Activated CD8-positive, alpha-beta T cell treated with anti-CD3 and anti-CD28 coated beads for 36 hours (primary cell): ENCODE results near the gene CTXND2. TPM values are rescaled to one million over a fixed set of nuclear protein-coding genes. Genes with fewer than 3 reads are reported as not detected.

ENCODE experiments used
- ATAC-seq: fragments of 200-7000 bp; cut with Tn5 transposase; one replicate; pipeline ENCODE4 v1.10.0; 2021; ENCODE audit warnings: mild to moderate bottlenecking, moderate library complexity
- CTCF ChIA-PET: fragments of 350-600 bp; sonication (Branson Sonifier 250); formaldehyde crosslinking; loops from one replicate; lab custom pipeline; 2021; ENCODE audit warnings: antibody characterized with exemption; lab: Charles Lee
- POLR2A ChIA-PET: fragments of 350-600 bp; sonication (Branson Sonifier 250); formaldehyde crosslinking; loops from one replicate; lab custom pipeline; 2021; ENCODE audit warnings: antibody characterized with exemption; lab: Charles Lee
- DNase-seq: peaks from one replicate; pipeline ENCODE4 v3.0.0-alpha.2; 2020
- H3K27ac Mint-ChIP-seq: one replicate; pipeline ENCODE4 v1.8.0; 2021; ENCODE audit warnings: mild to moderate bottlenecking, mixed read lengths
- H3K27me3 Mint-ChIP-seq: one replicate; pipeline ENCODE4 v1.8.0; 2021; ENCODE audit warnings: mixed read lengths
- H3K36me3 Mint-ChIP-seq: one replicate; pipeline ENCODE4 v1.8.0; 2021; ENCODE audit warnings: low read depth, mixed read lengths
- H3K4me1 Mint-ChIP-seq: one replicate; pipeline ENCODE4 v1.8.0; 2021; ENCODE audit warnings: low read depth, mixed read lengths
- H3K4me3 Mint-ChIP-seq: one replicate; pipeline ENCODE4 v1.8.0; 2021; ENCODE audit warnings: mild to moderate bottlenecking, moderate library complexity, mixed read lengths
- H3K9me3 Mint-ChIP-seq: one replicate; pipeline ENCODE4 v1.8.0; 2021; ENCODE audit warnings: mixed read lengths
- intact Hi-C: fragments of 100-400 bp; cut with micrococcal nuclease; formaldehyde crosslinking; loops from one replicate; pipeline ENCODE4 v1.10.0; 2022
- total RNA-seq, 2 experiments: library from RNA; stranded (reverse); gene quantifications; one replicate each; pipeline ENCODE4 v1.2.3, GENCODE V29; 2021
- TF ChIP-seq, protein P1 (sequence below): fragments of 200-600 bp; IDR thresholded peaks from one replicate; pipeline ENCODE4 v1.8.0; 2022; ENCODE audit warnings: antibody characterized with exemption, mild to moderate bottlenecking

The CTXND2 gene
- total RNA-seq, 2 experiments from 2014 or later: not detected

DNA sequence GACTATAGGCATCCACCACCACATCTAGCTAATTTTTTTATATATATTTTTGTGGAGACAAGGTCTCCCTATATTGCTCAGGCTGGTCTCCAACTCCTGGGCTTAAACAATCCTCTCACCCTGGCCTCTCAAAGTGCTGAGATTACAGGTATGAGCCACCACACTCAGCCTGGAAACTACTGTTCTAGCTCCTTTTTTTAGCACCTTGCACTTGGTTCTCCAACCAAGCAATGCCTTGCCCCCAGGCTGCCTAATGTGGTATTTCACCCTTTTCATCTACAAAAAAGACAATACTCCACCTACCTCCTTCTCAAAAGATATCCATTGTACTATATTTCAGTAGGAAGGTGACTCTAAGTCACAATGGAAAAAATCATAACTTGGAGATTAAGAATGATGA, 17.3 kb upstream of the CTXND2 start:
- ChIA-PET CTCF (interaction anchor here (0.6 to 2.4 kb wide), 11 partner anchors 11 to 130 kb away, joined by 3 to 16 read pairs (median 3); partner anchors contain the start of genes CTSK and SETDB1), POLR2A (interaction anchor here (1.2 kb wide), 1 partner anchor 28 kb away, joined by 5 read pairs; no protein-coding TSS in a partner anchor)
- H3K27ac Mint-ChIP-seq: peak overlapping the region; percentile 38
- no peak overlapping the region for H3K4me3 Mint-ChIP-seq
- TF ChIP-seq, protein P1, sequence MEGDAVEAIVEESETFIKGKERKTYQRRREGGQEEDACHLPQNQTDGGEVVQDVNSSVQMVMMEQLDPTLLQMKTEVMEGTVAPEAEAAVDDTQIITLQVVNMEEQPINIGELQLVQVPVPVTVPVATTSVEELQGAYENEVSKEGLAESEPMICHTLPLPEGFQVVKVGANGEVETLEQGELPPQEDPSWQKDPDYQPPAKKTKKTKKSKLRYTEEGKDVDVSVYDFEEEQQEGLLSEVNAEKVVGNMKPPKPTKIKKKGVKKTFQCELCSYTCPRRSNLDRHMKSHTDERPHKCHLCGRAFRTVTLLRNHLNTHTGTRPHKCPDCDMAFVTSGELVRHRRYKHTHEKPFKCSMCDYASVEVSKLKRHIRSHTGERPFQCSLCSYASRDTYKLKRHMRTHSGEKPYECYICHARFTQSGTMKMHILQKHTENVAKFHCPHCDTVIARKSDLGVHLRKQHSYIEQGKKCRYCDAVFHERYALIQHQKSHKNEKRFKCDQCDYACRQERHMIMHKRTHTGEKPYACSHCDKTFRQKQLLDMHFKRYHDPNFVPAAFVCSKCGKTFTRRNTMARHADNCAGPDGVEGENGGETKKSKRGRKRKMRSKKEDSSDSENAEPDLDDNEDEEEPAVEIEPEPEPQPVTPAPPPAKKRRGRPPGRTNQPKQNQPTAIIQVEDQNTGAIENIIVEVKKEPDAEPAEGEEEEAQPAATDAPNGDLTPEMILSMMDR: no peak
- no peaks in the 10 kb centered on the region for H3K27me3 Mint-ChIP-seq
- H3K4me1 Mint-ChIP-seq: peaks cover 40% of the 10 kb centered on the region
- peak; percentile 49 for DNase-seq
- intact Hi-C loops: no loop called here
- peaks cover 5% of the 10 kb centered on the region for H3K9me3 Mint-ChIP-seq
- ATAC-seq: peak; percentile 83
- peaks cover 43% of the 10 kb centered on the region for H3K36me3 Mint-ChIP-seq

DNA sequence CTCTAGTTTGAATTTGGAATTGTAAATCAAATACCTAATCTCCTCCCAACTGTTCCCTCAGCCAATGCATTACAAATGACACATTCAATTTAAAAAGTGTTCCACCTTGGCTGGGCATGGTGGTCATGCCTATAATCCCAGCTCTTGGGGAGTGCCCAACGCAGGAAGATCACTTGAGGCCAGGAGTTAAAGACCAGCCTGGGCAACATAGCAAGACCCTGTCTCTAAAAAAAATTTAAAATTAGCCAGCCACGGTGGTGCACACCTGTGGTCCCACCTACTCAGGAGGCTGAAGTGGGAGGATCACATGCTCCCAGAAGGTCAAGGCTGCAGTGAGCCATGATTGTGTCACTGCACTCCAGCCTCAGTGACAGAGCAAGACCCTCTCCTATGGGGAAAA, 14.4 kb upstream of the CTXND2 start:
- intact Hi-C loops: no loop called here
- no peak for DNase-seq
- H3K27me3 Mint-ChIP-seq: no peaks in the 10 kb centered on the region
- H3K9me3 Mint-ChIP-seq: peaks cover 5% of the 10 kb centered on the region
- no peak for ATAC-seq
- ChIA-PET CTCF (interaction anchor here (1.3 kb wide), 1 partner anchor 51 kb away, joined by 4 read pairs; no protein-coding TSS in a partner anchor), POLR2A (interaction anchor here (1.3 kb wide), 1 partner anchor 299 kb away, joined by 3 read pairs; no protein-coding TSS in a partner anchor)
- peaks cover 40% of the 10 kb centered on the region for H3K36me3 Mint-ChIP-seq
- peaks cover 39% of the 10 kb centered on the region for H3K4me1 Mint-ChIP-seq
- TF ChIP-seq, protein P1: no peak
- no peak overlapping the region for H3K4me3 Mint-ChIP-seq
- no peak overlapping the region for H3K27ac Mint-ChIP-seq

DNA sequence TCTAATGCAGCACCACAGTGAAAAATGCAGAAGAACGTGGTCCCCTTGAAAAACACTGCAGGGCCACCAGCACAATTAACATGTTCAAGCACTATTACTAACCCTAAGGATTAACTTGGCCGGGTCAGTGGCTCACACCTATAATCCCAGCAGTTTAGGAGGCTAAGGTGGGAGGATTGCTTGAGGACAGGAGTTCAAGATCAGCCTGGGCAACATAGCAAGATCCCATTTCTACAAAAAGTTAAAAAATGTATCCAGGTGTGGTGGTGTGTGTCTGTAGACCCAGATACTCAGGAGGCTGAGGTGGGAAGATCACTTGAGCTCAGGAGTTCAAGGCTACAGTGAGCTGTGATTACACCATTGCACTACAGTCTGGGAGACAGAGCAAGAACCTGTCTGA, 13.4 kb upstream of the CTXND2 start:
- peaks cover 30% of the 10 kb centered on the region for H3K4me1 Mint-ChIP-seq
- POLR2A ChIA-PET: interaction anchor here (0.6 kb wide), 1 partner anchor 10 kb away, joined by 5 read pairs; no protein-coding TSS in a partner anchor
- ATAC-seq (no peak), DNase-seq (no peak)
- no peaks in the 10 kb centered on the region for H3K27me3 Mint-ChIP-seq
- H3K27ac Mint-ChIP-seq: no peak overlapping the region
- TF ChIP-seq, protein P1: no peak
- intact Hi-C loops: no loop called here
- H3K9me3 Mint-ChIP-seq: no peaks in the 10 kb centered on the region
- peaks cover 32% of the 10 kb centered on the region for H3K36me3 Mint-ChIP-seq
- CTCF ChIA-PET: interaction anchor here (2.2 kb wide), 1 partner anchor 48 kb away, joined by 11 read pairs; no protein-coding TSS in a partner anchor
- no peak overlapping the region for H3K4me3 Mint-ChIP-seq

DNA sequence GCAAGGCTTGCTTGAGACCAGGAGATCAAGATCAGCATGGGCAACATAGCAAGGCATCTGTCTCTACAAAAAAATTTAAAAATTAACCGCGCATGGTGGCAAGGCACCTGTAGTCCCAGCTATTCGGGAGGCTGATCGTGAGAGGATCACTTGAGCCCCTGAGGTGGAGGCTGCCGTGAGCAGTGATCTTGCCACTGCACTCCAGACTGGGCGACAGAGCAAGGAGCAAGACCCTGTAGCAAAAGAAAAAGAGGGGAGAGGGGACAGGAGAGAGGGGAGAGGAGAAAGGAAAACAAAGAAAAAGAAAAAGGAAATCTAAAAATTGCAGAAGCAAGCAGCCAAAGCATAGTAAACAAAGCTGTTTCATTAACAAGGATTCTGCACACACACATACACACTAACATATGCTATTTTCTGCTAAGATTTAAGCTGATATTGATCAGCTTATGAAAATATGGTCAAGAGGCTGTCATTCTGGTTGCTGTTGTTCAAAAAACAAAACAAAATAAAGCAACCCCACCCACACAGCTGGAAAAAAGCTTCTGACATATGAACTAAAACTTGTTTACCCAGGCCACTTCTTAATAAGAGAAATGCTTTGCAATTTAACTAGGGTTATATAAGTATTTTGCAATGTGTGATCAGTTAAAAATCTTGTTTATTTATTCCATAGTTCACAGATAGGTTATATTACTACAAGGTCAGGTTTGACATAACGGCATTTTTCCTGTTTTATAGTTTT, 12.3 kb upstream of the CTXND2 start:
- POLR2A ChIA-PET: no interaction called here
- DNase-seq: no peak
- Mint-ChIP-seq H3K4me3 (peak overlapping the region; percentile 87), H3K27me3 (no peaks in the 10 kb centered on the region), H3K27ac (peak overlapping the region; percentile 92), H3K36me3 (peaks cover 29% of the 10 kb centered on the region), H3K9me3 (no peaks in the 10 kb centered on the region), H3K4me1 (peaks cover 30% of the 10 kb centered on the region)
- ATAC-seq: no peak
- intact Hi-C loops: loop anchor here (5.0 kb wide), 1 partner anchor 48 kb away; no protein-coding TSS in a partner anchor
- TF ChIP-seq, protein P1: no peak
- CTCF ChIA-PET: interaction anchor here (0.7 to 2.2 kb wide), 3 partner anchors 16 to 281 kb away, joined by 3 to 11 read pairs (median 3); no protein-coding TSS in a partner anchor
